Peyer's patch (tissue), 4 donors: ENCODE measurements around the gene POU6F1.

Source experiments
- CTCF ChIP-seq, 6 experiments: fragments of 450-650 bp in 4 of 6; fragments of 200-600 bp in 2 of 6; sonication (generic) in 1 of 6; IDR thresholded peaks; one replicate each; pipeline ENCODE4 v1.5.1; 2017 to 2019; ENCODE audit warnings: antibody characterized with exemption in 6 of 6, mild to moderate bottlenecking in 3 of 6, moderate library complexity in 1 of 6
- POLR2A ChIP-seq, 2 donors: fragments of 450-650 bp; IDR thresholded peaks; one replicate each; pipeline ENCODE4 v1.5.1; 2017; ENCODE audit warnings: antibody characterized with exemption in 2 of 2, mild to moderate bottlenecking in 2 of 2, moderate library complexity in 2 of 2

GRCh38 chr12:51174501-51174900, 43.4 kb downstream of the POU6F1 start:
- TF ChIP-seq CTCF (IDR thresholded peaks at IDR 0.05) (no peak), POLR2A (IDR thresholded peaks at IDR 0.05) (no peak)
